IPS DF 6.9 (cell line): ENCODE data around the gene RMI2.

Experiments
- DNase-seq: peaks from one replicate; pipeline ENCODE4 v3.0.0-alpha.2; 2013; ENCODE audit warnings: low read depth, low spot score
- H3K27ac ChIP-seq: one replicate; pipeline ENCODE4 v1.5.1; 2013; ENCODE audit warnings: low read length, control low read depth
- H3K27me3 ChIP-seq: 2 replicates; pipeline ENCODE4 v1.6.1; 2013; ENCODE audit warnings: mild to moderate bottlenecking, low read length; ENCODE audit not compliant: control insufficient read depth, insufficient read depth
- H3K36me3 ChIP-seq: 2 replicates; pipeline ENCODE4 v1.6.1; 2013; ENCODE audit warnings: low read length; ENCODE audit not compliant: control insufficient read depth, insufficient read depth
- H3K4me1 ChIP-seq: 2 replicates; pipeline ENCODE4 v1.6.1; 2013; ENCODE audit warnings: low read length; ENCODE audit not compliant: control insufficient read depth, insufficient read depth
- H3K4me3 ChIP-seq: 2 replicates; pipeline ENCODE4 v1.5.1; 2013; ENCODE audit warnings: mild to moderate bottlenecking, low read length
- H3K9me3 ChIP-seq: 2 replicates; pipeline ENCODE4 v1.6.1; 2013; ENCODE audit warnings: low read length, inconsistent platforms; ENCODE audit not compliant: control insufficient read depth, insufficient read depth
- WGBS: extraction: QIAGEN DNeasy Blood & Tissue Kit; methylation state at CpG from one replicate; pipeline ENCODE4 v1.1.7; 2013; ENCODE audit warnings: mixed read lengths, missing lambda C conversion rate; ENCODE audit not compliant: insufficient read length, insufficient coverage; 5-methylcytosine and 5-hydroxymethylcytosine counted together

The RMI2 gene

GRCh38 chr16:11386054-11386680 lies 40.9 kb downstream of the RMI2 start:
- Histone ChIP-seq H3K4me3 (no peak overlapping the region), H3K36me3 (no peaks in the 10 kb centered on the region; the same call in 1 of the 2 replicates), H3K27me3 (no peaks in the 10 kb centered on the region), H3K9me3 (no peaks in the 10 kb centered on the region), H3K4me1 (no peaks in the 10 kb centered on the region; the same call in 1 of the 2 replicates), H3K27ac (no peak overlapping the region)
- DNase-seq = no peak
- no CpG with 5 or more reads among the region's 12 CpGs for WGBS

- no CpG with 5 or more reads among the region's 22 CpGs for WGBS
Observed at GRCh38 chr16:11386791-11387546, 41.7 kb downstream of the RMI2 start.

DNA sequence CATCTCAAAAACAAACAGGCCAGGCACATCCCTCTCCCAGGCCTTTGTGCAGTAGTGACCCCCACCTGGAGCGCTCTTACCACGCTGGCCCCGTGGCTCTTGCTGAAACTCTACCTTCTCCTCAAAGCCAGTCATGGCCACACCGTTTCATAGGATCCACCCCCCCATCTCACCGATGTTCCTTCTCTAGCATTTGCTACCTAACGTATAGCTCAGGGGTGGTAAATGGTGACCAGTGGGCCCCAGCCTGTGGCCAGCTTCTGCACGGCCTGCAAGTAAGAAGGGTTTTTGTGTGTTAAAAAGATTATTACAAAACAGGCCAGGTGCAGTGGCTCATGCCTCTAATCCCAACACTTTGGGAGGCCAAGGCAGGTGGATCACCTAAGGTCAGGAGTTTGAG lies 43.8 kb downstream of the RMI2 start:
- DNase-seq = no peak
- no peaks in the 10 kb centered on the region for H3K27me3 ChIP-seq
- no peak overlapping the region for H3K27ac ChIP-seq
- H3K4me3 ChIP-seq = no peak overlapping the region
- H3K9me3 ChIP-seq = no peaks in the 10 kb centered on the region
- WGBS = no CpG with 5 or more reads among the region's 7 CpGs
- H3K4me1 ChIP-seq = peaks cover 3% of the 10 kb centered on the region; the same call in 1 of the 2 replicates
- no peaks in the 10 kb centered on the region; the same call in 1 of the 2 replicates for H3K36me3 ChIP-seq

More at GRCh38 chr16:11386791-11387546, 41.7 kb downstream of the RMI2 start:
- H3K27me3 ChIP-seq = no peaks in the 10 kb centered on the region
- no peak overlapping the region for H3K27ac ChIP-seq
- DNase-seq = no peak
- H3K4me3 ChIP-seq = no peak overlapping the region
- H3K4me1 ChIP-seq = peaks cover 3% of the 10 kb centered on the region; the same call in 1 of the 2 replicates
- H3K36me3 ChIP-seq = no peaks in the 10 kb centered on the region; the same call in 1 of the 2 replicates
- H3K9me3 ChIP-seq = no peaks in the 10 kb centered on the region

GRCh38 chr16:11389631-11390565 lies 44.6 kb downstream of the RMI2 start:
- no CpG with 5 or more reads among the region's 27 CpGs for WGBS
- Histone ChIP-seq H3K9me3 (no peaks in the 10 kb centered on the region), H3K4me3 (no peak overlapping the region), H3K27me3 (no peaks in the 10 kb centered on the region), H3K36me3 (no peaks in the 10 kb centered on the region; the same call in 1 of the 2 replicates), H3K4me1 (peaks cover 3% of the 10 kb centered on the region; the same call in 1 of the 2 replicates), H3K27ac (no peak overlapping the region)
- DNase-seq = no peak

DNA sequence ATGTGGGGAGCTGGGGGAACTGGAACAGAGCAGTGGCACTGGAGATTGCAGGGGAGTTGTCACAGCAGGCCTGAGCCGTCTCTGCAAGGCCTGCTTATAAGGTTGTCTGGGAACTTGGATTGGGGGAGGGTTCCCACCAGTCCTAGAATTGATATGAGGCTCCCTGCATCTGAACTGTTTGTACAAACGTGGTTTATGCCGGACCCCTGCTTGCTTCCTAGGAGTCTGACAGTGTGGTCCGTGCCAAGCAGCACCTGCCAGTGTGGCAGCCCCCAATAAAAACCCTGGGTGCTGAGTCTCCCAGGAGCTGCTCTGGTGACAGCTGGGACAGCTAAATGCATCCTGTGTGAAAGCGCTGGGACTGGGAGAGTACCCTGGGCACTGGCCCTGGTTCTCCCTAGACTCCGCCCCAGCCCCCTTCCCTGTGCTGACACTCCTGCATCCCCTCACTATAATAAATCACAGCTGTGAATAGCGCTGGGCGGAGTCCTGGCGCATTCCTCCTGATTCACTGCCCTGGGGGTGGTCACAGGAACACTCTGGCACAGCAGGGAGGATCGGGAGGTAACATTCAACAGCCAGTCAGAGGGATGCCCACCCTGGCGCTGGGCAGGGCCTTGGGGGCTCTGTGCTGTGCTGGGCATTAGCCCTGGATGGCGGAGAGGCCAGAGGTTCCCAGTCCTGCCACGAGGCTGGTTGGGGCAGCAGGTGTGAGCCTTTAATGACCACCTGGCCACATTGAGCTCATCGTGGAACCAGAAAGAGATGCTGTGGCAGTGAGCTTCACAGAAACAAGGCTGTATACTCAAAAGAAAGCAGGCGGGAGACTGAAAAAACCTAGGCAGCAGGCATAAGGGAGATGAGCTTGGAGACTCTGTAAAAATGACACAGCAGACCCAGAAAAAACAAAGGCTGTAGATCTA lies 45.6 kb downstream of the RMI2 start:
- Histone ChIP-seq H3K36me3 (no peaks in the 10 kb centered on the region; the same call in 1 of the 2 replicates), H3K4me3 (no peak overlapping the region), H3K9me3 (no peaks in the 10 kb centered on the region), H3K27ac (no peak overlapping the region), H3K4me1 (peaks cover 3% of the 10 kb centered on the region; the same call in 1 of the 2 replicates), H3K27me3 (no peaks in the 10 kb centered on the region)
- no peak for DNase-seq
- no CpG with 5 or more reads among the region's 15 CpGs for WGBS

GRCh38 chr16:11391576-11391975 lies 46.3 kb downstream of the RMI2 start:
- Histone ChIP-seq H3K36me3 (no peaks in the 10 kb centered on the region; the same call in 1 of the 2 replicates), H3K9me3 (no peaks in the 10 kb centered on the region), H3K4me1 (peaks cover 3% of the 10 kb centered on the region; the same call in 1 of the 2 replicates), H3K4me3 (no peak overlapping the region), H3K27me3 (no peaks in the 10 kb centered on the region), H3K27ac (no peak overlapping the region)
- no peak for DNase-seq
- WGBS = no CpG with 5 or more reads among the region's 12 CpGs

- WGBS = no CpG with 5 or more reads among the region's 19 CpGs
Observed at GRCh38 chr16:11392041-11392581, 46.9 kb downstream of the RMI2 start.

GRCh38 chr16:11393366-11393765 lies 48.1 kb downstream of the RMI2 start:
- no peak for DNase-seq
- Histone ChIP-seq H3K27me3 (no peaks in the 10 kb centered on the region), H3K4me3 (no peak overlapping the region), H3K36me3 (no peaks in the 10 kb centered on the region; the same call in 1 of the 2 replicates), H3K9me3 (no peaks in the 10 kb centered on the region), H3K4me1 (peaks cover 3% of the 10 kb centered on the region; the same call in 1 of the 2 replicates), H3K27ac (no peak overlapping the region)
- no CpG with 5 or more reads among the region's 11 CpGs for WGBS

More at GRCh38 chr16:11392041-11392581, 46.9 kb downstream of the RMI2 start:
- DNase-seq = no peak
- H3K9me3 ChIP-seq = no peaks in the 10 kb centered on the region
- no peaks in the 10 kb centered on the region for H3K27me3 ChIP-seq
- H3K36me3 ChIP-seq = no peaks in the 10 kb centered on the region; the same call in 1 of the 2 replicates
- H3K27ac ChIP-seq = no peak overlapping the region
- H3K4me3 ChIP-seq = no peak overlapping the region
- H3K4me1 ChIP-seq = peaks cover 3% of the 10 kb centered on the region; the same call in 1 of the 2 replicates
